ENCODE measurements around the gene PARVG.

PARVG gene

GRCh38 chr22:44229809-44230208, 49.1 kb downstream of the PARVG start:
- TF ChIP-seq REST (IDR thresholded peaks at IDR 0.05; ENCODE audit: insufficient read depth in 1 of 2, low read depth in 2 of 2, low read length in 2 of 2) (no peak), POLR2AphosphoS5 (IDR thresholded peaks at IDR 0.05; ENCODE audit: low read depth, low read length) (no peak), SIN3A (IDR thresholded peaks at IDR 0.05; ENCODE audit: borderline replicate concordance, insufficient read depth, low read length) (no peak)

GRCh38 chr22:44231233-44231632, 50.5 kb downstream of the PARVG start:
- TF ChIP-seq FOXP2 (optimal IDR thresholded peaks at IDR 0.05; ENCODE audit: borderline replicate concordance, extremely low read depth, extremely low read length, insufficient read depth) (no peak), REST (IDR thresholded peaks at IDR 0.05; ENCODE audit: insufficient read depth in 1 of 2, low read depth in 2 of 2, low read length in 2 of 2) (no peak), POLR2AphosphoS5 (IDR thresholded peaks at IDR 0.05; ENCODE audit: low read depth, low read length) (no peak), TAF1 (IDR thresholded peaks at IDR 0.05; ENCODE audit: borderline replicate concordance, insufficient read depth, low read length) (no peak), SIN3A (IDR thresholded peaks at IDR 0.05; ENCODE audit: borderline replicate concordance, insufficient read depth, low read length) (no peak)

GRCh38 chr22:44237290-44237689, 56.6 kb downstream of the PARVG start:
- TF ChIP-seq POLR2AphosphoS5 (IDR thresholded peaks at IDR 0.05; ENCODE audit: low read depth, low read length) = no peak
- TF ChIP-seq FOXP2 (optimal IDR thresholded peaks at IDR 0.05; ENCODE audit: borderline replicate concordance, extremely low read depth, extremely low read length, insufficient read depth) = no peak
- no peak for TF ChIP-seq TAF1 (IDR thresholded peaks at IDR 0.05; ENCODE audit: borderline replicate concordance, insufficient read depth, low read length)
- no peak for TF ChIP-seq REST (IDR thresholded peaks at IDR 0.05; ENCODE audit: insufficient read depth in 1 of 2, low read depth in 2 of 2, low read length in 2 of 2)
- no peak for TF ChIP-seq SIN3A (IDR thresholded peaks at IDR 0.05; ENCODE audit: borderline replicate concordance, insufficient read depth, low read length)

- TF ChIP-seq POLR2AphosphoS5 (IDR thresholded peaks at IDR 0.05; ENCODE audit: low read depth, low read length) (no peak), SIN3A (IDR thresholded peaks at IDR 0.05; ENCODE audit: borderline replicate concordance, insufficient read depth, low read length) (no peak), TAF1 (IDR thresholded peaks at IDR 0.05; ENCODE audit: borderline replicate concordance, insufficient read depth, low read length) (no peak), FOXP2 (optimal IDR thresholded peaks at IDR 0.05; ENCODE audit: borderline replicate concordance, extremely low read depth, extremely low read length, insufficient read depth) (no peak), REST (IDR thresholded peaks at IDR 0.05; ENCODE audit: insufficient read depth in 1 of 2, low read depth in 2 of 2, low read length in 2 of 2) (no peak)
Observed at GRCh38 chr22:44242946-44243724, 62.4 kb downstream of the PARVG start.

Measured in PFSK-1 (cell line).